NAMALWA (cell line): ENCODE data around the gene CRYBG1.

Source experiments
- DNase-seq: peaks from one replicate; pipeline ENCODE4 v3.0.0-alpha.2; 2015; ENCODE audit warnings: low spot score

CRYBG1 gene

DNA sequence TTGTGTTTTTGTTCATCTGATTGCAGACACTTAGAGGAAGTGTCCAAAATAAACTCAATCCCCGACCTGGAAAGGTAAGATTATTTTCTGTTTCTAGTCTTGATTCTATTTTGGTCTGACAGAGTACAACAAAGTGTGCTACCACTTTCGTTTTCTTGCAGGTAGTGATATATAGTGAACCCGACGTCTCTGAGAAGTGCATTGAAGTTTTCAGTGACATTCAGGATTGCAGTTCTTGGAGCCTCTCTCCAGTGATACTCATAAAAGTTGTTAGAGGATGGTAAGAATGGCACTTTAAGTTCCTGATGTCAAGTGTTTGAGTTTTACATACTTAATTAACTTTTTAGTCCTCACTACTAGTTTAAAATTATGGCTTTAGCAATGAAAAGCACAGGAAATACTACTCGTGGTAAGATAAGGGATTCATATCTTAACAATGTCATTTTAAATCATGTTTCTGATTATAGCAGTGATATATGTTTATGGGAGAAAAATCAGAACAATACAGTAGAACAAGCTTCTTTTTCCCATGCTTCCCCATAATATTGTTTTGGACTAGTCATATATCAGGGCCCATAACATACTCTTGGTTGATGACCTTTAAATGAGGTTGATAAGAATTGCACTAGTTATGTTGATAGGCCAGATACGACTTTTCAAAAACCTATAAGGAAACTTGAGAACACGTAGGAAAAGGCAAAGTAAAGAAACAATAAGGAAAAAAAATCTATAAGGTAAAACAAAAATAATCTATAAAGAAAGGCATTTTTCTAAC lies 164.8 kb downstream of the CRYBG1 start:
- DNase-seq: peak; percentile 75

DNA sequence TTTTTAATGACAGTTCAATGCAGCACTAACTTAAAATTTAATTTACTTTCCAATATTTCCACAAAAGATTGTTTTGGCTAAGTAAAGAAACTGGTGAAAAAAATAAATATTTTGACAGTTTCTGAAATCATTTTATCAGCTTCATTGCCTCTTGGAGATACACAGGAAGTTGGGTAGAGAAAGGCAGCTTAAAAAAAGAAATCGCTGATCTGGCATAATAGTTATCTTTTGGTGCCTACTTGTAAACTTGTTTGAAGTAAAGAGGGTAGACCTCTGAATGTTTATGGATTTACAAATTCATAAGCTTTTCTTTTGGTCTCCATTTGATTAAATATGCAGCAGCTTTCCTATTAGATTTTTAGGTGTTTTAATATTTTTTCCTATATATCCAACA lies 165.4 kb downstream of the CRYBG1 start:
- peak; percentile 42 for DNase-seq

GRCh38 chr6:106527117-106527516 lies 166.6 kb downstream of the CRYBG1 start:
- no peak for DNase-seq

DNA sequence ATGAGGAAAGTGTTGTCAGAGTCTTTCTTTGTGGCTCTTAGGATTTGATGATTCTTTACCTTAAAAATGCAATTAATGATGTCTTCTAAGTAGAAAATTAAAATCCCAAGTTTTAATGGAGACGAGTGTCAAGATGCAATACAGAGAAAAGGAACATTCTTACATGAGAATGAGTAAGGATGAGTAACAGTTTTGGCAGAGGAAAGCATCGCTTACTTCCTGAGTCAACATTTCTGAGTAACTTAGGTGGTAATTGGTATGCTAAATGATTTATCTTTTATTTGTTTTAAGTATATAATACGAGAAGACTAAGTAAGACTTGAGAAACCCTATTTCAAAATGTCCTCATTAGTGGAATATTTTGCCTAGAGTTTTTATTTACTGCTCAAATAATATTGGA lies 167.5 kb downstream of the CRYBG1 start:
- DNase-seq: no peak

- no peak for DNase-seq
Measured at GRCh38 chr6:106528521-106528920, 168.0 kb downstream of the CRYBG1 start.

GRCh38 chr6:106529438-106529837 lies 168.9 kb downstream of the CRYBG1 start:
- DNase-seq: no peak

DNA sequence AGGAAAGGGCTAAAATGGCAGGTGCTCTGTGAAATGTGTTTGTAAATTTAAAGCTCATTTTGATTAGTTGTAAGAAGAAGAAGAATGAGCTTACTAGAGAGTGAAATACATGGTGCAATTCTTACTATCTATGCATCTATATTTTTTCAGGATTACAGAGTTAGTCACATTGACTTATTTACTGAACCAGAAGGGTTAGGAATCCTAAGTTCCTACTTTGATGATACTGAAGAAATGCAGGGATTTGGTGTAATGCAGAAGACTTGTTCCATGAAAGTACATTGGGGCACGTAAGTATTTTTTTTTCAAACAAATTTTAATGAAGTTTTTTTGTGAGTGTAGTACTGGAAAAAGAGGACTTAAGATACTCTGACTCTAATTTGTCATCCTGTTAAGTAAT lies 169.5 kb downstream of the CRYBG1 start:
- DNase-seq: no peak

- DNase-seq: no peak
Measured at GRCh38 chr6:106530502-106530901, 170.0 kb downstream of the CRYBG1 start.

- no peak for DNase-seq
Measured at GRCh38 chr6:106533054-106533453, 172.5 kb downstream of the CRYBG1 start.

GRCh38 chr6:106534004-106534403 lies 173.5 kb downstream of the CRYBG1 start:
- no peak for DNase-seq

- DNase-seq: no peak
Measured at GRCh38 chr6:106534564-106534982, 174.1 kb downstream of the CRYBG1 start.

DNA sequence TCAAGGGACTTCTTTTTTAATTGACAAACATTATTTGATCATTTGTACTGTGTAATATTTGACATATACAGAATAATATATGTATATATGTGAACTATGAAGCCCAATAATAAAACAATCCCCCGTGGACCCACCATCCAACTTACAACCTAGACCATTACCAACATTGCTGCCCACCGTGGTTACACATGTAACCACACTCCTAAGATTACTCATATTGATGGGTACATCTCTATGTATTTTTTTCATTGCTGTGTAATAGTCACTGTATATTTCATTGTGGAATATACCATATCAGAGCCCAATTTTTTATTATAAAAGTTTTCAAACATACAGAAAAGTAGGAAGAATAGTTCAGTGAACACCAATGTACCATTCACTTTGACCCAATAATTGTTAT lies 174.5 kb downstream of the CRYBG1 start:
- DNase-seq: no peak

DNA sequence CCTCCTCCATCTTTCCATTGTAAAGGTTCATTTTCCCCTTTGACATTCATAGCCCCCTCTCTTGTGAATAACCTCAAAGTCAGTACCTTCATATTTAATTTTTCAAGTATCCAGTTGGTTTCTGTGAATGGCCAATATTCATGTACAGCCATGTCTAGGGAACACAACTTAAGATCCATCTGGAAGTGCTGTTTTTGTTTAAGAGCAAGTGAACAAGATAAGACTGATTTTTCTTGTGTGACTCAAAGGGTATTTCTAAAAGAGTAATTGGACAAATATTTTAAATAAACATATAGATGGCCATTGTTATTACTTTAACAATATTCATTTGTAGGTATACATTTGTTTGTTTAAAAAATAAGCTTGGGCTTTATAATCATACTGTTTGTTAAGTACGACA lies 175.8 kb downstream of the CRYBG1 start:
- DNase-seq: no peak

DNA sequence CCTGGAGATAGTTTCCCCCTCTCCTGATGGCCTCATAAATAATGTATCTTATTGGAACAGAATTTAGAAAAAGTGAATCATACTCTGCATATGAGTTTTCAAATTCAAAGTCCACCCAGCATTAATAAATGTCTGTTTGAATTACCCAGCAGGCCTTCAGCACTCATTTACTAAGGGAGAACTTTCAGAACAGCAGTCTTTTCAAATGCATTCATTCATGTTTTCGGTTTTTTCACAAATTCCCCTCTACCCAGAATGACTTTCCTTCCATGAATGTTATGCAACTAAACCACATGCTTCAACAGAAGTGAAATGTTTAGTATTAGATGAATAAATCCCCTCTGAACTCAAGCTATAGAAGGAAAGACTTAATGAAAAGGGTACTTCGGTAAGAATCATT lies 176.3 kb downstream of the CRYBG1 start:
- DNase-seq: no peak

DNA sequence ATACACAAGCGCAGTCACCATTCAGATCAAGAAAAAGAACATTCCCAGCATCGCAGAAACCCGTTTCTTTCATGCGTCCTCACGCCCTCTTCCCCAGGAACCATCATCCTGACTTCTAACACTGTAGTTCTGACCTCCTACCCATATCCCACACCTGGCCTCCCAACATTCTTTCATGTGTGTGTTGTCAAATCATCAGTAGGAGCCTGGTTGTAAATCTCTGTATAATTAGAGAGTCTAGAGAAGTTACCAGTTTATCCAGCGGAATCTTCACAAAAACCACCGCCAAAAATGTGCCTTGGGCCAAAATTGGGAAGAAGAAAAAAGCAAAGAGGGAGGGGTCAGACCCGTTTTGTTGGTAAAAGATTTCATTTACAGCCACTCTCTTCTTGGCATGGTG lies 177.1 kb downstream of the CRYBG1 start:
- no peak for DNase-seq

GRCh38 chr6:106538145-106538544 lies 177.6 kb downstream of the CRYBG1 start:
- DNase-seq: no peak

GRCh38 chr6:106539936-106540335 lies 179.4 kb downstream of the CRYBG1 start:
- DNase-seq: no peak

GRCh38 chr6:106540432-106540831 lies 179.9 kb downstream of the CRYBG1 start:
- DNase-seq: no peak

DNA sequence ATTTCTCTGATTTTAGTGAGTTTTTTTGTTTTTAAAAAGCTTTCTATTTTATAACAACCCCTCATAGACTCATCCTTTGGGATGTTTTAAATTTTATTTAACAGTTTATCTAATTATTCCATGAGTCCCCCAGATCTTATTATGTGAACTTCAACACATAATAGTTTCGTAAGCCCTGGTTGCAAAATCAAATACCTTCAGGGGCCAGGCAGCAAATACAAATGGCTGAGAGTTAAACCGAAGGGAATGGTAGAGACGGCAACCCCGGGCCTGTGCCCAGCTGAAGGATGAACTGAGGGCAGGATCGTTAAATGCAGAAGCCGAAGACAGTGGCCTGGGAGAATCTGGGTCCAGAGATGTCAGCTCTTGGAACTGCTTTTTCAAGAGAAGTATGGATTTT lies 180.4 kb downstream of the CRYBG1 start:
- no peak for DNase-seq

- no peak for DNase-seq
Measured at GRCh38 chr6:106546261-106546690, 185.8 kb downstream of the CRYBG1 start.

- peak; percentile 37 for DNase-seq
Measured at GRCh38 chr6:106546691-106547414, 186.3 kb downstream of the CRYBG1 start.

- no peak for DNase-seq
Measured at GRCh38 chr6:106547601-106548453, 187.3 kb downstream of the CRYBG1 start.
